K562 (cell line): Measurements from ENCODE around the gene OR6P1.

Source experiments
- CHD7 ChIP-seq: fragments of 200-600 bp; sonication (generic); IDR thresholded peaks from one replicate; pipeline ENCODE4 v1.6.1; 2012; ENCODE audit warnings: mild to moderate bottlenecking, low read depth, low read length, inconsistent platforms
- KLF16 ChIP-seq: IDR thresholded peaks from 2 replicates; pipeline ENCODE4 v1.6.1; 2016; ENCODE audit warnings: antibody characterized with exemption
- NEUROD1 ChIP-seq: fragments of 150-350 bp; IDR thresholded peaks from 2 replicates; pipeline ENCODE4 v1.6.1; 2014; ENCODE audit warnings: borderline replicate concordance, low read length, low read depth; ENCODE audit not compliant: partially characterized antibody
- NFXL1 ChIP-seq: fragments of 450-650 bp; formaldehyde crosslinking; IDR thresholded peaks from 2 replicates; pipeline ENCODE4 v1.4.0; 2021; ENCODE audit warnings: mild to moderate bottlenecking
- NRF1 ChIP-seq, 2 experiments: fragments of 450-650 bp; IDR thresholded peaks in 1 of 2; conservative IDR thresholded peaks in 1 of 2; 2 replicates each; pipeline ENCODE4 v1.6.1; 2014; ENCODE audit warnings: mild to moderate bottlenecking in 2 of 2
- RFX5 ChIP-seq: IDR thresholded peaks from 2 replicates; pipeline ENCODE4 v1.6.1; 2011; ENCODE audit warnings: low read depth, mild to moderate bottlenecking, improper control_type of control experiment, low read length
- SNRNP70 ChIP-seq: fragments of 200-400 bp; formaldehyde crosslinking; optimal IDR thresholded peaks from 2 replicates; pipeline ENCODE3; 2017; ENCODE audit warnings: low read depth, low read length
- TAF7 ChIP-seq: fragments of 450-650 bp; IDR thresholded peaks from 2 replicates; pipeline ENCODE4 v1.6.1; 2016; ENCODE audit warnings: missing genetic modification characterization, missing compliant biosample characterization
- ZNF274 ChIP-seq: IDR thresholded peaks from 2 replicates; pipeline ENCODE4 v1.6.1; 2011; ENCODE audit warnings: low read depth, mild to moderate bottlenecking, low read length, moderate library complexity, borderline replicate concordance
- ZNF431 ChIP-seq: sonication (generic); formaldehyde crosslinking; IDR thresholded peaks from 2 replicates; pipeline ENCODE4 v1.8.0; 2022; ENCODE audit warnings: mild to moderate bottlenecking, missing genetic modification reagents
- TF ChIP-seq, protein P1 (sequence below), 3 experiments: IDR thresholded peaks in 2 of 3; conservative IDR thresholded peaks in 1 of 3; 2 replicates each; pipeline ENCODE4 v1.5.1; 2011 to 2012; ENCODE audit warnings: low read length in 3 of 3, mild to moderate bottlenecking in 3 of 3, control low read depth in 2 of 3, improper control_type of control experiment in 1 of 3, inconsistent platforms in 1 of 3, low read depth in 1 of 3, mixed read lengths in 1 of 3, moderate library complexity in 1 of 3; ENCODE audit not compliant: insufficient read depth in 2 of 3

DNA sequence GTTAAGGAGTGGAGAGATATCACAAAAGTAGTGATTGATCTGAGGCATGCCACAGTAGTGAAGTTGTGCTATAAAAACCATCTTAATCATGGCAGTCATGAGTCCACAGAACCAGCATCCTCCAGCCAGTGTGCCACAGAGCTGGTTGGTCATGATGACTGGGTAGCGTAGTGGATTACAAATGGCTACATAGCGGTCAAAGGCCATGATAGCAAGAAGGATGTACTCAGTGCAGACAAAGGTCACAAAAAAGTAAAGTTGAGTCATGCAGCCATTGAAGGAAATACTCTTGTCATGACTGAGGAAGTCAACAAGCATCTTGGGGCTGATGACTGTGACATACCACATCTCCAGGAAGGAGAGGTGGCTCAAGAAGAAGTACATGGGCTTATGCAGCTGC lies 22.8 kb downstream of the OR6P1 start:
- TF ChIP-seq, protein P1, sequence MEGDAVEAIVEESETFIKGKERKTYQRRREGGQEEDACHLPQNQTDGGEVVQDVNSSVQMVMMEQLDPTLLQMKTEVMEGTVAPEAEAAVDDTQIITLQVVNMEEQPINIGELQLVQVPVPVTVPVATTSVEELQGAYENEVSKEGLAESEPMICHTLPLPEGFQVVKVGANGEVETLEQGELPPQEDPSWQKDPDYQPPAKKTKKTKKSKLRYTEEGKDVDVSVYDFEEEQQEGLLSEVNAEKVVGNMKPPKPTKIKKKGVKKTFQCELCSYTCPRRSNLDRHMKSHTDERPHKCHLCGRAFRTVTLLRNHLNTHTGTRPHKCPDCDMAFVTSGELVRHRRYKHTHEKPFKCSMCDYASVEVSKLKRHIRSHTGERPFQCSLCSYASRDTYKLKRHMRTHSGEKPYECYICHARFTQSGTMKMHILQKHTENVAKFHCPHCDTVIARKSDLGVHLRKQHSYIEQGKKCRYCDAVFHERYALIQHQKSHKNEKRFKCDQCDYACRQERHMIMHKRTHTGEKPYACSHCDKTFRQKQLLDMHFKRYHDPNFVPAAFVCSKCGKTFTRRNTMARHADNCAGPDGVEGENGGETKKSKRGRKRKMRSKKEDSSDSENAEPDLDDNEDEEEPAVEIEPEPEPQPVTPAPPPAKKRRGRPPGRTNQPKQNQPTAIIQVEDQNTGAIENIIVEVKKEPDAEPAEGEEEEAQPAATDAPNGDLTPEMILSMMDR (IDR thresholded peaks at IDR 0.05 in 2 of 3, conservative IDR thresholded peaks at IDR 0.05 in 1 of 3; ENCODE audit: insufficient read depth in 2 of 3, low read depth in 1 of 3, low read length in 3 of 3): no peak
- TF ChIP-seq KLF16: no peak
- TF ChIP-seq RFX5: no peak
- TF ChIP-seq ZNF274: no peak
- no peak for TF ChIP-seq SNRNP70
- TF ChIP-seq TAF7 (tag): no peak
- no peak for TF ChIP-seq NFXL1 (CRISPR knock-in tag)
- TF ChIP-seq ZNF431: no peak
- no peak for TF ChIP-seq CHD7
- no peak for TF ChIP-seq NEUROD1
- no peak for TF ChIP-seq NRF1 (conservative IDR thresholded peaks at IDR 0.05 in 1 of 2, IDR thresholded peaks at IDR 0.05 in 1 of 2)
